ENCODE measurements around the gene GRIK3. TPM values are rescaled to one million over a fixed set of nuclear protein-coding genes. Genes with fewer than 3 reads are reported as not detected.
"Not testable (repeated sequence)": the region's sequence is repeated elsewhere in the genome, so short reads cannot be mapped to it uniquely, and the experiment has no call there.

Gene GRIK3
- total and polyA plus RNA-seq, 2 donors (not counting 1 experiment from before 2014, with no cell fraction given): not detected

- Histone ChIP-seq H3K27me3 (ENCODE audit: control insufficient read depth, insufficient read depth, low read length) (no peaks in the 10 kb centered on the region), H3K36me3 (ENCODE audit: control insufficient read depth, insufficient read depth, low read length) (no peaks in the 10 kb centered on the region), H4K20me1 (ENCODE audit: control insufficient read depth, extremely low read depth, insufficient read depth, low read length) (no peaks in the 10 kb centered on the region), H3K4me1 (ENCODE audit: control insufficient read depth, extremely low read depth, insufficient read depth, low read length) (no peaks in the 10 kb centered on the region), H3K4me3 (replicated peaks in 1 of 4; ENCODE audit: control extremely low read depth in 1 of 4, insufficient read depth in 1 of 4, low read depth in 3 of 4, low read length in 4 of 4) (no peak overlapping the region), H3K4me2 (ENCODE audit: extremely low read depth, insufficient read depth, low read length) (no peak overlapping the region), H3K9ac (ENCODE audit: insufficient read depth, low read length) (no peak overlapping the region), H3K79me2 (ENCODE audit: control insufficient read depth, insufficient read depth, low read length) (no peaks in the 10 kb centered on the region), H3K9me3 (ENCODE audit: control insufficient read depth, insufficient read depth, low read depth, low read length) (no peaks in the 10 kb centered on the region), H2AFZ (ENCODE audit: low read length) (no peak overlapping the region), H3K27ac (ENCODE audit: insufficient read depth, low read length) (no peak overlapping the region)
- TF ChIP-seq CTCF (conservative IDR thresholded peaks at IDR 0.05 in 1 of 2, IDR thresholded peaks at IDR 0.05 in 1 of 2; ENCODE audit: low read depth in 1 of 2, low read length in 2 of 2) (no peak), EZH2 (IDR thresholded peaks at IDR 0.05; ENCODE audit: low read length, missing control alignments) (no peak)
- DNase-seq (ENCODE audit: low read depth in 2 of 2): no peak
Measured at GRCh38 chr1:36909946-36910725, 124.2 kb downstream of the GRIK3 start.

- H4K20me1 ChIP-seq (ENCODE audit: control insufficient read depth, extremely low read depth, insufficient read depth, low read length); H3K79me2 ChIP-seq (ENCODE audit: control insufficient read depth, insufficient read depth, low read length); H2AFZ ChIP-seq (ENCODE audit: low read length); H3K4me2 ChIP-seq (ENCODE audit: extremely low read depth, insufficient read depth, low read length); H3K4me1 ChIP-seq (ENCODE audit: control insufficient read depth, extremely low read depth, insufficient read depth, low read length); H3K27me3 ChIP-seq (ENCODE audit: control insufficient read depth, insufficient read depth, low read length); H3K9ac ChIP-seq (ENCODE audit: insufficient read depth, low read length); H3K36me3 ChIP-seq (ENCODE audit: control insufficient read depth, insufficient read depth, low read length); H3K27ac ChIP-seq (ENCODE audit: insufficient read depth, low read length); H3K9me3 ChIP-seq (ENCODE audit: control insufficient read depth, insufficient read depth, low read depth, low read length); H3K4me3 ChIP-seq (replicated peaks in 1 of 4; ENCODE audit: control extremely low read depth in 1 of 4, insufficient read depth in 1 of 4, low read depth in 3 of 4, low read length in 4 of 4); DNase-seq (ENCODE audit: low read depth in 2 of 2): not testable (repeated sequence)
Measured at GRCh38 chr1:36909359-36909758, 125.0 kb downstream of the GRIK3 start.

- no peak for DNase-seq (ENCODE audit: low read depth in 2 of 2)
- Histone ChIP-seq H3K9ac (ENCODE audit: insufficient read depth, low read length) (no peak overlapping the region), H3K27me3 (ENCODE audit: control insufficient read depth, insufficient read depth, low read length) (no peaks in the 10 kb centered on the region), H3K36me3 (ENCODE audit: control insufficient read depth, insufficient read depth, low read length) (no peaks in the 10 kb centered on the region), H3K27ac (ENCODE audit: insufficient read depth, low read length) (no peak overlapping the region), H3K79me2 (ENCODE audit: control insufficient read depth, insufficient read depth, low read length) (no peaks in the 10 kb centered on the region), H3K9me3 (ENCODE audit: control insufficient read depth, insufficient read depth, low read depth, low read length) (no peaks in the 10 kb centered on the region), H2AFZ (ENCODE audit: low read length) (no peak overlapping the region), H3K4me3 (replicated peaks in 1 of 4; ENCODE audit: control extremely low read depth in 1 of 4, insufficient read depth in 1 of 4, low read depth in 3 of 4, low read length in 4 of 4) (no peak overlapping the region), H3K4me1 (ENCODE audit: control insufficient read depth, extremely low read depth, insufficient read depth, low read length) (no peaks in the 10 kb centered on the region), H3K4me2 (ENCODE audit: extremely low read depth, insufficient read depth, low read length) (no peak overlapping the region), H4K20me1 (ENCODE audit: control insufficient read depth, extremely low read depth, insufficient read depth, low read length) (no peaks in the 10 kb centered on the region)
- TF ChIP-seq CTCF (conservative IDR thresholded peaks at IDR 0.05 in 1 of 2, IDR thresholded peaks at IDR 0.05 in 1 of 2; ENCODE audit: low read depth in 1 of 2, low read length in 2 of 2) (no peak), EZH2 (IDR thresholded peaks at IDR 0.05; ENCODE audit: low read length, missing control alignments) (no peak)
Measured at GRCh38 chr1:36908096-36908495, 126.2 kb downstream of the GRIK3 start.

All from fibroblast of lung (primary cell).